Liver (tissue), 9 donors: ENCODE results near the gene DDX39B. TPM values are rescaled to one million over a fixed set of nuclear protein-coding genes. Genes with fewer than 3 reads are reported as not detected.
"Not testable (repeated sequence)": the region's sequence is repeated elsewhere in the genome, so short reads cannot be mapped to it uniquely, and the experiment has no call there.

Experiments
- DNase-seq: peaks from one replicate; pipeline ENCODE4 v3.0.0-alpha.2; 2017; ENCODE audit warnings: low spot score
- H3K27ac ChIP-seq, 2 donors: one replicate each; pipeline ENCODE4 v1.7.0; 2013; ENCODE audit warnings: inconsistent platforms in 2 of 2, low read length in 2 of 2, control low read depth in 1 of 2, low read depth in 1 of 2, mild to moderate bottlenecking in 1 of 2
- H3K27me3 ChIP-seq, 4 donors: one replicate each; pipeline versions ENCODE4 v1.6.1 to v1.7.0; 2013; ENCODE audit warnings: low read length in 3 of 4, inconsistent platforms in 1 of 4, mild to moderate bottlenecking in 1 of 4, moderate library complexity in 1 of 4; ENCODE audit not compliant: control insufficient read depth in 4 of 4, insufficient read depth in 4 of 4
- H3K36me3 ChIP-seq, 4 donors: one replicate each; pipeline versions ENCODE4 v1.6.1 to v1.7.0; 2013; ENCODE audit warnings: low read length in 3 of 4, mild to moderate bottlenecking in 3 of 4, low read depth in 1 of 4, moderate library complexity in 1 of 4; ENCODE audit not compliant: control insufficient read depth in 4 of 4, insufficient read depth in 3 of 4
- H3K4me1 ChIP-seq, 4 donors: one replicate each; pipeline versions ENCODE4 v1.6.1 to v1.7.0; 2013; ENCODE audit warnings: low read length in 3 of 4, mild to moderate bottlenecking in 3 of 4, moderate library complexity in 1 of 4; ENCODE audit not compliant: control insufficient read depth in 4 of 4, insufficient read depth in 4 of 4
- H3K4me3 ChIP-seq, 3 donors: one replicate each; pipeline versions ENCODE4 v1.6.1 to v1.7.0; 2013; ENCODE audit warnings: low read length in 3 of 3, control low read depth in 1 of 3, low read depth in 1 of 3, mild to moderate bottlenecking in 1 of 3
- H3K9ac ChIP-seq, 2 donors: one replicate each; pipeline ENCODE4 v1.7.0; 2013; ENCODE audit warnings: low read length in 2 of 2, mild to moderate bottlenecking in 2 of 2, moderate library complexity in 2 of 2, control low read depth in 1 of 2, low read depth in 1 of 2
- H3K9me3 ChIP-seq, 4 donors: one replicate each; pipeline versions ENCODE4 v1.6.1 to v1.7.0; 2013; ENCODE audit warnings: low read length in 3 of 4; ENCODE audit not compliant: control insufficient read depth in 4 of 4
- CTCF ChIP-seq: fragments of 150-350 bp; IDR thresholded peaks from 2 replicates; pipeline ENCODE4 v1.5.1; 2017; ENCODE audit warnings: improper control_type of control experiment, low read depth, low read length; ENCODE audit not compliant: missing input control
- EGR1 ChIP-seq, 2 donors: IDR thresholded peaks; 2 replicates each; pipeline ENCODE4 v1.6.1; 2016 to 2018; ENCODE audit warnings: antibody characterized with exemption in 2 of 2, low read depth in 2 of 2
- FOXA1 ChIP-seq: IDR thresholded peaks from 2 replicates; pipeline ENCODE4 v1.6.1; 2016; ENCODE audit warnings: antibody characterized with exemption
- FOXA2 ChIP-seq: IDR thresholded peaks from 2 replicates; pipeline ENCODE4 v1.6.1; 2016; ENCODE audit warnings: antibody characterized with exemption
- GABPA ChIP-seq, 2 donors: IDR thresholded peaks in 1 of 2; conservative IDR thresholded peaks in 1 of 2; 2 replicates each; pipeline ENCODE4 v1.6.1; 2016; ENCODE audit warnings: antibody characterized with exemption in 2 of 2, mild to moderate bottlenecking in 1 of 2, moderate library complexity in 1 of 2
- HNF4A ChIP-seq, 2 donors: conservative IDR thresholded peaks; 2 replicates each; pipeline ENCODE4 v1.6.1; 2016; ENCODE audit warnings: antibody characterized with exemption in 2 of 2, mild to moderate bottlenecking in 2 of 2
- HNF4G ChIP-seq: IDR thresholded peaks from 2 replicates; pipeline ENCODE4 v1.6.1; 2016; ENCODE audit warnings: antibody characterized with exemption
- JUND ChIP-seq, 2 donors: IDR thresholded peaks; 2 replicates each; pipeline ENCODE4 v1.6.1; 2016; ENCODE audit warnings: antibody characterized with exemption in 2 of 2
- NR2F2 ChIP-seq: IDR thresholded peaks from 2 replicates; pipeline ENCODE4 v1.6.1; 2016; ENCODE audit warnings: antibody characterized with exemption
- RAD21 ChIP-seq, 2 donors: IDR thresholded peaks; 2 replicates each; pipeline ENCODE4 v1.6.1; 2016; ENCODE audit warnings: antibody characterized with exemption in 2 of 2, mild to moderate bottlenecking in 2 of 2
- RXRA ChIP-seq, 2 donors: IDR thresholded peaks; 2 replicates each; pipeline ENCODE4 v1.6.1; 2017 to 2018; ENCODE audit warnings: antibody characterized with exemption in 2 of 2, mild to moderate bottlenecking in 1 of 2
- SP1 ChIP-seq: IDR thresholded peaks from 2 replicates; pipeline ENCODE4 v1.6.1; 2018; ENCODE audit warnings: antibody characterized with exemption, mild to moderate bottlenecking
- TAF1 ChIP-seq: conservative IDR thresholded peaks from 2 replicates; pipeline ENCODE4 v1.6.1; 2016; ENCODE audit warnings: antibody characterized with exemption, mild to moderate bottlenecking
- YY1 ChIP-seq: IDR thresholded peaks from 2 replicates; pipeline ENCODE4 v1.6.1; 2016; ENCODE audit warnings: antibody characterized with exemption, mild to moderate bottlenecking
- ZBTB33 ChIP-seq: IDR thresholded peaks from 2 replicates; pipeline ENCODE4 v1.6.1; 2016; ENCODE audit warnings: antibody characterized with exemption
- WGBS: extraction: QIAGEN DNeasy Blood & Tissue Kit; methylation state at CpG from one replicate; pipeline ENCODE4 v1.1.7; 2013; 5-methylcytosine and 5-hydroxymethylcytosine counted together
- polyA plus RNA-seq, 2 donors: library from polyadenylated mRNA; stranded (reverse) in 1 of 2; unstranded in 1 of 2; fragments of 200-250 nt in 1 of 2; fragments of >200 nt in 1 of 2; fragmentation: Nextera tagmentation in 1 of 2; extraction: Ambion mirVana in 1 of 2; gene quantifications; one replicate each; pipeline versions ENCODE4 v1.2.1 to v1.2.3, GENCODE V29; 2013 to 2015
- total RNA-seq, 2 donors: library from RNA; depleted of rRNA; stranded (reverse); fragments of >200 nt; gene quantifications; one replicate each; pipeline ENCODE4 v1.2.3, GENCODE V29; 2014
- TF ChIP-seq, protein P1 (sequence below): IDR thresholded peaks from 2 replicates; pipeline ENCODE4 v1.6.1; 2016; ENCODE audit warnings: antibody characterized with exemption, mild to moderate bottlenecking
- TF ChIP-seq, protein P2 (sequence below): IDR thresholded peaks from 2 replicates; pipeline ENCODE4 v1.6.1; 2016; ENCODE audit warnings: antibody characterized with exemption
- TF ChIP-seq, protein P3 (sequence below): IDR thresholded peaks from 2 replicates; pipeline ENCODE4 v1.6.1; 2016; ENCODE audit warnings: antibody characterized with exemption
- donor health status: healthy.
- donor health status: healthy.
- donor health status: healthy.
- donor health status: healthy.
- donor health status: healthy.

DDX39B gene
- total and polyA plus RNA-seq, 4 donors: 75.0 to 254 (median 135) TPM

GRCh38 chr6:31493875-31494694, 47.7 kb downstream of the DDX39B start:
- Histone ChIP-seq H3K27me3 (no peaks in the 10 kb centered on the region), H3K9ac (peak overlapping the region; percentile 21 to 61), H3K4me3 (peak overlapping the region; percentile 57 to 71 (median 69)), H3K4me1 (peaks cover 4 to 21% (median 7%) of the 10 kb centered on the region in 4 donors), H3K9me3 (no peaks in the 10 kb centered on the region), H3K27ac (peak overlapping the region; percentile 61 to 72), H3K36me3 (no peaks in the 10 kb centered on the region)
- peak; percentile 85 for DNase-seq
- TF ChIP-seq, protein P1, sequence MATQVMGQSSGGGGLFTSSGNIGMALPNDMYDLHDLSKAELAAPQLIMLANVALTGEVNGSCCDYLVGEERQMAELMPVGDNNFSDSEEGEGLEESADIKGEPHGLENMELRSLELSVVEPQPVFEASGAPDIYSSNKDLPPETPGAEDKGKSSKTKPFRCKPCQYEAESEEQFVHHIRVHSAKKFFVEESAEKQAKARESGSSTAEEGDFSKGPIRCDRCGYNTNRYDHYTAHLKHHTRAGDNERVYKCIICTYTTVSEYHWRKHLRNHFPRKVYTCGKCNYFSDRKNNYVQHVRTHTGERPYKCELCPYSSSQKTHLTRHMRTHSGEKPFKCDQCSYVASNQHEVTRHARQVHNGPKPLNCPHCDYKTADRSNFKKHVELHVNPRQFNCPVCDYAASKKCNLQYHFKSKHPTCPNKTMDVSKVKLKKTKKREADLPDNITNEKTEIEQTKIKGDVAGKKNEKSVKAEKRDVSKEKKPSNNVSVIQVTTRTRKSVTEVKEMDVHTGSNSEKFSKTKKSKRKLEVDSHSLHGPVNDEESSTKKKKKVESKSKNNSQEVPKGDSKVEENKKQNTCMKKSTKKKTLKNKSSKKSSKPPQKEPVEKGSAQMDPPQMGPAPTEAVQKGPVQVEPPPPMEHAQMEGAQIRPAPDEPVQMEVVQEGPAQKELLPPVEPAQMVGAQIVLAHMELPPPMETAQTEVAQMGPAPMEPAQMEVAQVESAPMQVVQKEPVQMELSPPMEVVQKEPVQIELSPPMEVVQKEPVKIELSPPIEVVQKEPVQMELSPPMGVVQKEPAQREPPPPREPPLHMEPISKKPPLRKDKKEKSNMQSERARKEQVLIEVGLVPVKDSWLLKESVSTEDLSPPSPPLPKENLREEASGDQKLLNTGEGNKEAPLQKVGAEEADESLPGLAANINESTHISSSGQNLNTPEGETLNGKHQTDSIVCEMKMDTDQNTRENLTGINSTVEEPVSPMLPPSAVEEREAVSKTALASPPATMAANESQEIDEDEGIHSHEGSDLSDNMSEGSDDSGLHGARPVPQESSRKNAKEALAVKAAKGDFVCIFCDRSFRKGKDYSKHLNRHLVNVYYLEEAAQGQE: no peak
- TF ChIP-seq JUND (IDR thresholded peaks at IDR 0.05): no peak
- TF ChIP-seq RAD21 (IDR thresholded peaks at IDR 0.05): peak; percentile 72 to 74
- no peak for TF ChIP-seq HNF4G
- TF ChIP-seq, protein P2, sequence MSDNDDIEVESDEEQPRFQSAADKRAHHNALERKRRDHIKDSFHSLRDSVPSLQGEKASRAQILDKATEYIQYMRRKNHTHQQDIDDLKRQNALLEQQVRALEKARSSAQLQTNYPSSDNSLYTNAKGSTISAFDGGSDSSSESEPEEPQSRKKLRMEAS: no peak
- peak; percentile 15 for TF ChIP-seq SP1
- no peak for TF ChIP-seq NR2F2
- peak in 1 of 2 donors; percentile 5 for TF ChIP-seq RXRA (IDR thresholded peaks at IDR 0.05)
- TF ChIP-seq GABPA (IDR thresholded peaks at IDR 0.05 in 1 of 2, conservative IDR thresholded peaks at IDR 0.05 in 1 of 2): no peak
- TF ChIP-seq, protein P3, sequence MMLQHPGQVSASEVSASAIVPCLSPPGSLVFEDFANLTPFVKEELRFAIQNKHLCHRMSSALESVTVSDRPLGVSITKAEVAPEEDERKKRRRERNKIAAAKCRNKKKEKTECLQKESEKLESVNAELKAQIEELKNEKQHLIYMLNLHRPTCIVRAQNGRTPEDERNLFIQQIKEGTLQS: no peak
- TF ChIP-seq FOXA1: no peak
- TF ChIP-seq ZBTB33: no peak
- TF ChIP-seq EGR1 (IDR thresholded peaks at IDR 0.05; ENCODE audit: low read depth in 2 of 2): no peak
- TF ChIP-seq TAF1: no peak
- no peak for TF ChIP-seq YY1
- no peak for TF ChIP-seq FOXA2
- peak; percentile 78 for TF ChIP-seq CTCF
- no peak for TF ChIP-seq HNF4A (conservative IDR thresholded peaks at IDR 0.05)
- under 1% methylated on average over 58 of the region's 58 CpGs for WGBS

GRCh38 chr6:31493550-31493874, 48.3 kb downstream of the DDX39B start:
- H3K27ac ChIP-seq, H3K9ac ChIP-seq, H3K4me3 ChIP-seq, H3K36me3 ChIP-seq, DNase-seq, H3K27me3 ChIP-seq, H3K9me3 ChIP-seq: not testable (repeated sequence)
- peaks cover 4 to 16% (median 7%) of the 10 kb centered on the region in 4 donors for H3K4me1 ChIP-seq
- WGBS: 3% methylated on average over 2 of the region's 2 CpGs
